Heart left ventricle (tissue), 16 donors: Measurements from ENCODE around the gene PRICKLE2. TPM values are rescaled to one million over a fixed set of nuclear protein-coding genes. Genes with fewer than 3 reads are reported as not detected.

ENCODE experiments used
- ATAC-seq, 4 donors: fragments of 200-7000 bp; cut with Tn5 transposase; one replicate each; pipeline ENCODE4 v1.9.1; 2020 to 2022; ENCODE audit warnings: moderate library complexity in 4 of 4, mild to moderate bottlenecking in 3 of 4, moderate number of reproducible peaks in 1 of 4
- DNase-seq, 5 donors: peaks; one replicate each; pipeline ENCODE4 v3.0.0-alpha.2; 2020
- H3K27ac ChIP-seq, 12 donors: fragments of 200-600 bp; sonication (generic) in 4 of 12; one replicate each; pipeline versions ENCODE4 v1.5.0 to v1.8.0; 2016 to 2022; ENCODE audit warnings: mild to moderate bottlenecking in 2 of 12
- H3K27me3 ChIP-seq, 9 donors: fragments of 200-600 bp; sonication (generic) in 2 of 9; one replicate each; pipeline versions ENCODE4 v1.5.1 to v1.8.0; 2016 to 2022; ENCODE audit warnings: mild to moderate bottlenecking in 3 of 9
- H3K36me3 ChIP-seq, 9 donors: fragments of 200-600 bp; sonication (generic) in 2 of 9; one replicate each; pipeline versions ENCODE4 v1.5.0 to v1.8.0; 2018 to 2022; ENCODE audit warnings: mild to moderate bottlenecking in 2 of 9
- H3K4me1 ChIP-seq, 12 donors: fragments of 200-600 bp; sonication (generic) in 4 of 12; one replicate each; pipeline versions ENCODE4 v1.5.0 to v1.8.0; 2016 to 2022; ENCODE audit warnings: mild to moderate bottlenecking in 3 of 12
- H3K4me3 ChIP-seq, 12 donors: fragments of 200-600 bp; sonication (generic) in 4 of 12; one replicate each; pipeline versions ENCODE4 v1.5.0 to v1.8.0; 2017 to 2022; ENCODE audit warnings: mild to moderate bottlenecking in 9 of 12, moderate library complexity in 4 of 12
- H3K9me3 ChIP-seq, 12 donors: fragments of 200-600 bp; sonication (generic) in 4 of 12; one replicate each; pipeline versions ENCODE4 v1.5.0 to v1.8.0; 2016 to 2022; ENCODE audit warnings: mild to moderate bottlenecking in 1 of 12
- POLR2A ChIP-seq, 2 donors: fragments of 450-650 bp; IDR thresholded peaks; one replicate each; pipeline ENCODE4 v1.6.1; 2017; ENCODE audit warnings: antibody characterized with exemption in 2 of 2, mild to moderate bottlenecking in 2 of 2, moderate library complexity in 2 of 2
- WGBS, 4 donors: extraction: QIAGEN DNeasy Blood & Tissue Kit in 2 of 4; methylation state at CpG; one replicate each; pipeline versions ENCODE4 v1.1.5 to v1.1.7; 2013 to 2018; 5-methylcytosine and 5-hydroxymethylcytosine counted together
- intact Hi-C, 10 donors: fragments of 100-400 bp; cut with DNase I; formaldehyde crosslinking; loops; one replicate each; pipeline versions ENCODE4 v1.11.1 to v1.14.2; 2022
- polyA plus RNA-seq, 2 donors: library from polyadenylated mRNA; stranded (reverse); fragments of 200-250 nt; gene quantifications; one replicate each; pipeline ENCODE4 v1.2.3, GENCODE V29; 2013
- total RNA-seq, 9 donors: library from RNA; depleted of rRNA in 2 of 9; stranded (reverse); fragments of >200 nt in 2 of 9; fragmentation: NEBNext Ultra II Directional in 3 of 9; extraction: Animal tissue kit (Norgen Biotek cat#: 25700) in 3 of 9; gene quantifications; one replicate each; pipeline versions ENCODE4 v1.1.0 to v1.2.4, GENCODE V29; 2016 to 2023
- TF ChIP-seq, protein P1 (sequence below), 12 donors: fragments of 200-600 bp; sonication (generic) in 4 of 12; IDR thresholded peaks; one replicate each; pipeline versions ENCODE4 v1.5.0 to v1.8.0; 2018 to 2022; ENCODE audit warnings: antibody characterized with exemption in 12 of 12, mild to moderate bottlenecking in 5 of 12
- donor health status: ischemic (EF 13 %, LVEDD 7.1; RV severe dilation, severe dysfunction).
- donor health status: healthy with polysubstance abuse.
- donor health status: DM: no; HTN: yes; CAD: no.
- donor health status: DM: no; HTN: no; CAD: no.
- donor health status: ischemic (EF 25% LVEDD 6.9; RV normal size, moderate dysfunction).
- donor health status: ischemic (EF 25% LVEDD 5.7; RV mildly dilated, moderate dysfunction).
- donor health status: healthy.
- donor health status: DM: yes; HTN: yes; CAD: no.
- donor health status: ischemic (EF 35%, LVEDD 5.7; RV mildly dilated, moderate dysfunction).
- donor health status: nonischemic (EF 11% LVEDD 7.7; RV severe dilation, severe dysfunction).
- donor health status: DM: yes; HTN: yes; CAD: no.
- donor health status: PGD.
- donor health status: ischemic (EF 29% LVEDD 5.4; RV normal size, mild dysfunction).
- donor health status: nonischemic (EF 23%, LVEDD 6.1; RV moderate dilation, normal function).

PRICKLE2 gene
- total and polyA plus RNA-seq, 11 donors = 1.5 to 15.2 (median 7.3) TPM

DNA sequence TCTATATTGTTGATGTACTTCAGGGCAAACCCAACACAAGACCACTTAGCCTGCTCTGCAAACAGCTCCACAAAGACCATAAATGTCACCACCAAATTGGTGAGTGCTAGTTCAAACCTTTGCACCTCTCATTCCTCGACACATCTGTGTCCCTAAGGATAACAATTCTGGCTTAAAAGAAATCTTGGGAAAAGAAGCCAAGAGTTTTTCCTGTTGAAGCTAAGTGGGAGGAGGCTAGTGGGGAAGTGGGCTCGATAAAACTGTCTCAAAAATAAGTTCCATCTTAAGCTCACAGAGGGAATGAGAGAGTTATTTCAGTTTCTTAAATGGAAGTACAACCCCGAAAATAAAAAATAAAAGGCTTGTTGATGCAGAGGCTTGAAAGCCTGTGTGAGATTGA, 40.4 kb upstream of the PRICKLE2 start:
- DNase-seq = no peak
- WGBS, 4 donors = 30 to 51% (median 39%) methylated on average over 3 of the region's 3 CpGs
- intact Hi-C loops = loop anchor here in 7 of 10 donors (5.0 to 10.0 kb wide), 10 partner anchors 38 to 241 kb away; partner anchors contain the start of genes PRICKLE2 (in 1 of the 7) and PSMD6 (in 1 of the 7)
- TF ChIP-seq, protein P1, sequence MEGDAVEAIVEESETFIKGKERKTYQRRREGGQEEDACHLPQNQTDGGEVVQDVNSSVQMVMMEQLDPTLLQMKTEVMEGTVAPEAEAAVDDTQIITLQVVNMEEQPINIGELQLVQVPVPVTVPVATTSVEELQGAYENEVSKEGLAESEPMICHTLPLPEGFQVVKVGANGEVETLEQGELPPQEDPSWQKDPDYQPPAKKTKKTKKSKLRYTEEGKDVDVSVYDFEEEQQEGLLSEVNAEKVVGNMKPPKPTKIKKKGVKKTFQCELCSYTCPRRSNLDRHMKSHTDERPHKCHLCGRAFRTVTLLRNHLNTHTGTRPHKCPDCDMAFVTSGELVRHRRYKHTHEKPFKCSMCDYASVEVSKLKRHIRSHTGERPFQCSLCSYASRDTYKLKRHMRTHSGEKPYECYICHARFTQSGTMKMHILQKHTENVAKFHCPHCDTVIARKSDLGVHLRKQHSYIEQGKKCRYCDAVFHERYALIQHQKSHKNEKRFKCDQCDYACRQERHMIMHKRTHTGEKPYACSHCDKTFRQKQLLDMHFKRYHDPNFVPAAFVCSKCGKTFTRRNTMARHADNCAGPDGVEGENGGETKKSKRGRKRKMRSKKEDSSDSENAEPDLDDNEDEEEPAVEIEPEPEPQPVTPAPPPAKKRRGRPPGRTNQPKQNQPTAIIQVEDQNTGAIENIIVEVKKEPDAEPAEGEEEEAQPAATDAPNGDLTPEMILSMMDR (IDR thresholded peaks at IDR 0.05) = no peak
- no peak for TF ChIP-seq POLR2A (IDR thresholded peaks at IDR 0.05)
- H3K36me3 ChIP-seq = no peaks in the 10 kb centered on the region
- no peak for ATAC-seq
- H3K4me1 ChIP-seq = peaks cover 0 to 56% (median 25%) of the 10 kb centered on the region in 12 donors
- peak overlapping the region in 9 of 12 donors; percentile 66 to 86 (median 76) for H3K4me3 ChIP-seq
- H3K27ac ChIP-seq = peak overlapping the region; percentile 50 to 91 (median 86)
- H3K9me3 ChIP-seq = peaks cover 0 to 2% (median 0%) of the 10 kb centered on the region in 12 donors
- no peaks in the 10 kb centered on the region for H3K27me3 ChIP-seq

DNA sequence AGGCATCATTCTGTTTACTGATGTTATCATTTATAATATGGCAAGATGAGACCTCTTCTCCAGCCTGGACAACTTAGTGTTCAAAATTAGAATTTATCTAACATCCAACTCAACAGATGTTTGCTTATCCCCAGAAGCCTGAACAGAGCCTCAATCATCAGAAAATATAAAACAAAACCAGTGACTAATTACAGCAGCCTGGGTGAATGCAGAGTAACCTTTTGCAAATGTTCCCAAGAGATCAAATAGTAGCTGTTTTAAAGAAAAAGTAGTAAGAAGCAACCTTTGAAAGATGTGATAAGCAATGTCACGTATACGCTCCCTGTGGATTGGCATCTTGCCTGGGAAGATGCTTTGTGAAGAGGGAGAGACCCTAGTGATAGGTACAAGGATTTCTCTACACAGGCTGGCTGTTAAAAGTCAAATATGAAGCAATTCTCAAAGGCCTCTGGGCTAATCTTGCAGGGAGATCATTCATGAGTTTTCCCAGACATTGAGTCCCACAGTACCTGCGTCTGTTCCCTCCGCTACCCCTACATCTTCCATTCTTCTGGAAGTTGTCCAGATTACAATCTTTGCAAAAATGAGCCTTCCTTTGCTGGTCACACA, 39.3 kb upstream of the PRICKLE2 start:
- intact Hi-C loops = loop anchor here in 9 of 10 donors (5.0 to 10.0 kb wide), 10 partner anchors 37 to 240 kb away; partner anchors contain the start of genes PRICKLE2 (in 3 of the 9) and PSMD6 (in 1 of the 9)
- TF ChIP-seq POLR2A (IDR thresholded peaks at IDR 0.05) = no peak
- TF ChIP-seq, protein P1 (IDR thresholded peaks at IDR 0.05) = no peak
- H3K27me3 ChIP-seq = no peaks in the 10 kb centered on the region
- WGBS, 4 donors = 57 to 70% (median 68%) methylated on average over 4 of the region's 4 CpGs
- H3K9me3 ChIP-seq = no peaks in the 10 kb centered on the region
- peak overlapping the region in 3 of 12 donors; percentile 24 to 86 (median 74) for H3K4me3 ChIP-seq
- H3K36me3 ChIP-seq = no peaks in the 10 kb centered on the region
- DNase-seq (no peak), ATAC-seq (no peak)
- peaks cover 0 to 65% (median 35%) of the 10 kb centered on the region in 12 donors for H3K4me1 ChIP-seq
- peak overlapping the region in 4 of 12 donors; percentile 27 to 91 (median 83) for H3K27ac ChIP-seq

DNA sequence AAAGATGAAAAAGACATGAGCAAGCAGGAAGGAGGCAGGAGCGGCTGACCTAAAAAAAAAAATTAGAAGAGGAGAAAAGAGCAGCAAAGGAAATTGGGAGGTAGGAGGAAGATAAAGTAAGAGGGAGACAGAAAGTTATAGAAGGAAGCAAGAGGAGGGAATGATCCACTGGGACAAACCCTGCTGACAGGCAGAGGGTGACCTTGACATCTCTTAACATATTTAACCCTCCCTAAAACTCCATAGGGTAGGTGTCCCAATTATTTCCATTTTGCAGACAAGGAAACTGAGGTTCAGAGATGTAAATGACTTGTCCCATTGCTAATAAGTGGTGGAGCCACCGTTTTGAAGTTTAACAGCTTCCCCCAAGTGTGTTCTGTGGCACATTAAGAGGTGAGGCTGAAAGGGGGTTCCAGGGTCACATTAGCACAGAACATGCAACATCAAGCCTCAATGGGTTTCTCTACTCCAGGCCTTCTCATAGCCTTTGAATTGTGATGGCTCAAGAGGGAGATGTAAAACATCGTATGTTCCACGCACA, 37.4 kb upstream of the PRICKLE2 start:
- Histone ChIP-seq H3K27me3 (no peaks in the 10 kb centered on the region), H3K27ac (peak overlapping the region in 1 of 12 donors; percentile 91), H3K36me3 (no peaks in the 10 kb centered on the region), H3K4me1 (peaks cover 0 to 65% (median 30%) of the 10 kb centered on the region in 12 donors), H3K4me3 (no peak overlapping the region), H3K9me3 (no peaks in the 10 kb centered on the region)
- no peak for TF ChIP-seq POLR2A (IDR thresholded peaks at IDR 0.05)
- TF ChIP-seq, protein P1 (IDR thresholded peaks at IDR 0.05) = no peak
- no peak for DNase-seq
- WGBS, 4 donors = 93 to 100% (median 95%) methylated on average over 4 of the region's 4 CpGs
- ATAC-seq = no peak
- intact Hi-C loops = loop anchor here in 7 of 10 donors (5.0 to 10.0 kb wide), 6 partner anchors 35 to 238 kb away; partner anchors contain the start of genes PRICKLE2 (in 2 of the 7) and PSMD6 (in 1 of the 7)

DNA sequence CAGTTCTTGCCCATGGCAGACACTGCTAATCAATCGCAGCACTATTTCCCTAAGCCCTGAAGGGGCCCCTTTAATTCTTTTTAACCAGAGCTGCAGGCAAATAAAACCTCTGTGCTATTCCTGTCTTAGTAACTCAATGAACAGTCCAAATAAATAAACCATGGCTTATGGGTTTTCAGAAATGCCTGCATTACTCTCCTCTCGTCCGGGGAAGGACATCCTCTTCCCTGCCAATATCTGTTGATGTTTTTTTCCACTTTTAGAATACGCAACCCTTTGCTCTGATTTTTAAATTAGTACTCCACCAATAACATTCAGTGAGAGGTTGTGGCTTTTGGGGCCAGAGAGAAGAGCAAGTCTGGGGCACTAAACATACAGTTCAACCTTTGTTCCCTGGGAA, 35.2 kb upstream of the PRICKLE2 start:
- H3K4me1 ChIP-seq = peaks cover 0 to 63% (median 31%) of the 10 kb centered on the region in 12 donors
- no peaks in the 10 kb centered on the region for H3K9me3 ChIP-seq
- ATAC-seq (peak in 3 of 4 donors; percentile 19 to 55 (median 49)), DNase-seq (no peak)
- H3K4me3 ChIP-seq = peak overlapping the region in 1 of 12 donors; percentile 4
- intact Hi-C loops = loop anchor here in 7 of 10 donors (5.0 to 10.0 kb wide), 6 partner anchors 33 to 236 kb away; partner anchors contain the start of genes PRICKLE2 (in 2 of the 7) and PSMD6 (in 1 of the 7)
- no peaks in the 10 kb centered on the region for H3K27me3 ChIP-seq
- peak overlapping the region in 8 of 12 donors; percentile 10 to 91 (median 40) for H3K27ac ChIP-seq
- peaks cover 0 to under 1% (median 0%) of the 10 kb centered on the region in 9 donors for H3K36me3 ChIP-seq
- WGBS, 4 donors = 28 to 55% (median 36%) methylated on average over 4 of the region's 4 CpGs
- TF ChIP-seq, protein P1 (IDR thresholded peaks at IDR 0.05) = no peak
- no peak for TF ChIP-seq POLR2A (IDR thresholded peaks at IDR 0.05)
